HL-60 (cell line): ENCODE data around the gene CNFN.
"Not testable (repeated sequence)": the region's sequence is repeated elsewhere in the genome, so short reads cannot be mapped to it uniquely, and the experiment has no call there.

Source experiments
- DNase-seq, 2 experiments: peaks; one replicate each; pipeline ENCODE4 v3.0.0-alpha.2; 2010 to 2020; ENCODE audit warnings: low read depth in 1 of 2, low spot score in 1 of 2
- H3K27ac ChIP-seq: fragments of 250-450 bp; sonication (Bioruptor Pico); replicated peaks from 2 replicates; pipeline ENCODE4 v1.5.1; 2020; ENCODE audit warnings: mild to moderate bottlenecking, moderate library complexity
- H3K27me3 ChIP-seq: fragments of 250-450 bp; sonication (Bioruptor Pico); 2 replicates; pipeline ENCODE4 v1.5.1; 2021; ENCODE audit warnings: mild to moderate bottlenecking, moderate library complexity; ENCODE audit not compliant: insufficient read depth, poor library complexity, severe bottlenecking
- H3K4me3 ChIP-seq: replicated peaks from 2 replicates; pipeline ENCODE4 v1.5.1; 2011; ENCODE audit warnings: mild to moderate bottlenecking, control low read depth, low read length; ENCODE audit not compliant: insufficient read depth
- GABPA ChIP-seq: IDR thresholded peaks from 2 replicates; pipeline ENCODE4 v1.6.1; 2012; ENCODE audit warnings: low read depth
- POLR2AphosphoS5 ChIP-seq: IDR thresholded peaks from 2 replicates; pipeline ENCODE4 v1.6.1; 2012; ENCODE audit warnings: low read depth
- SPI1 ChIP-seq: IDR thresholded peaks from 2 replicates; pipeline ENCODE4 v1.6.1; 2012; ENCODE audit warnings: low read depth, mild to moderate bottlenecking, borderline replicate concordance
- TF ChIP-seq, protein P1 (sequence below): IDR thresholded peaks from 2 replicates; pipeline ENCODE4 v1.6.1; 2012; ENCODE audit warnings: low read depth; ENCODE audit not compliant: insufficient replicate concordance
- TF ChIP-seq, protein P2 (sequence below): IDR thresholded peaks from one replicate; pipeline ENCODE4 v1.5.1; 2011; ENCODE audit warnings: low read length, control low read depth, inconsistent platforms; ENCODE audit not compliant: insufficient read depth

The CNFN gene

DNA sequence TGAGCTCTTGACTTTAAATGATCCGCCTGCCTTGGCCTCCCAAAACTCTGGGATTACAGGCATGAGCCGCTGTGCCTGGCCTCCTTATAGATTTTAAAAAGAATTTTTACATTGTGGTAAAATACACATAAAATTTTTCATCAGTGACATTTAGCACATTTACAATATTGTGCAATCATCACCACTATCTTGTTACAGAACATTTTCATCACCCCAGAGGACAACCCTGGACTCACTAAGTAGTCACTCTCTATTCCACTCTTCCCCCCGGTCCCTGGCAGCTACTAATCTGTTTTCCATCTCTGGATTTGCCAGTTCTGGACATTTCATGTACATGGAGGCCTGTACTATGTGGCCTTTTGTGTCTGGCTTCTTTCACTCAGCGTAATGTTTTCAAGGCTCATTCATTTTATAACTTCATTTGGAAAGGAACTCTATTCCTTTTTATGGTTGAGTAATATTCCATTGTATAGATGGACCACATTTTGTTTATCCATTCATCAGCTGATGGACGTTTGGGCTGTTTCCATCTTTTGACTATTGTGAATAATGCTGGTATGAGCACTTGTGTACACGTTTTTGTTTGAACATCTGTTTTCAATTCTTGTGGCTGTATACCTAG lies 44.8 kb downstream of the CNFN start:
- TF ChIP-seq SPI1 (no peak), POLR2AphosphoS5 (no peak), GABPA (no peak)
- TF ChIP-seq, protein P1, sequence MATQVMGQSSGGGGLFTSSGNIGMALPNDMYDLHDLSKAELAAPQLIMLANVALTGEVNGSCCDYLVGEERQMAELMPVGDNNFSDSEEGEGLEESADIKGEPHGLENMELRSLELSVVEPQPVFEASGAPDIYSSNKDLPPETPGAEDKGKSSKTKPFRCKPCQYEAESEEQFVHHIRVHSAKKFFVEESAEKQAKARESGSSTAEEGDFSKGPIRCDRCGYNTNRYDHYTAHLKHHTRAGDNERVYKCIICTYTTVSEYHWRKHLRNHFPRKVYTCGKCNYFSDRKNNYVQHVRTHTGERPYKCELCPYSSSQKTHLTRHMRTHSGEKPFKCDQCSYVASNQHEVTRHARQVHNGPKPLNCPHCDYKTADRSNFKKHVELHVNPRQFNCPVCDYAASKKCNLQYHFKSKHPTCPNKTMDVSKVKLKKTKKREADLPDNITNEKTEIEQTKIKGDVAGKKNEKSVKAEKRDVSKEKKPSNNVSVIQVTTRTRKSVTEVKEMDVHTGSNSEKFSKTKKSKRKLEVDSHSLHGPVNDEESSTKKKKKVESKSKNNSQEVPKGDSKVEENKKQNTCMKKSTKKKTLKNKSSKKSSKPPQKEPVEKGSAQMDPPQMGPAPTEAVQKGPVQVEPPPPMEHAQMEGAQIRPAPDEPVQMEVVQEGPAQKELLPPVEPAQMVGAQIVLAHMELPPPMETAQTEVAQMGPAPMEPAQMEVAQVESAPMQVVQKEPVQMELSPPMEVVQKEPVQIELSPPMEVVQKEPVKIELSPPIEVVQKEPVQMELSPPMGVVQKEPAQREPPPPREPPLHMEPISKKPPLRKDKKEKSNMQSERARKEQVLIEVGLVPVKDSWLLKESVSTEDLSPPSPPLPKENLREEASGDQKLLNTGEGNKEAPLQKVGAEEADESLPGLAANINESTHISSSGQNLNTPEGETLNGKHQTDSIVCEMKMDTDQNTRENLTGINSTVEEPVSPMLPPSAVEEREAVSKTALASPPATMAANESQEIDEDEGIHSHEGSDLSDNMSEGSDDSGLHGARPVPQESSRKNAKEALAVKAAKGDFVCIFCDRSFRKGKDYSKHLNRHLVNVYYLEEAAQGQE: no peak
- TF ChIP-seq, protein P2, sequence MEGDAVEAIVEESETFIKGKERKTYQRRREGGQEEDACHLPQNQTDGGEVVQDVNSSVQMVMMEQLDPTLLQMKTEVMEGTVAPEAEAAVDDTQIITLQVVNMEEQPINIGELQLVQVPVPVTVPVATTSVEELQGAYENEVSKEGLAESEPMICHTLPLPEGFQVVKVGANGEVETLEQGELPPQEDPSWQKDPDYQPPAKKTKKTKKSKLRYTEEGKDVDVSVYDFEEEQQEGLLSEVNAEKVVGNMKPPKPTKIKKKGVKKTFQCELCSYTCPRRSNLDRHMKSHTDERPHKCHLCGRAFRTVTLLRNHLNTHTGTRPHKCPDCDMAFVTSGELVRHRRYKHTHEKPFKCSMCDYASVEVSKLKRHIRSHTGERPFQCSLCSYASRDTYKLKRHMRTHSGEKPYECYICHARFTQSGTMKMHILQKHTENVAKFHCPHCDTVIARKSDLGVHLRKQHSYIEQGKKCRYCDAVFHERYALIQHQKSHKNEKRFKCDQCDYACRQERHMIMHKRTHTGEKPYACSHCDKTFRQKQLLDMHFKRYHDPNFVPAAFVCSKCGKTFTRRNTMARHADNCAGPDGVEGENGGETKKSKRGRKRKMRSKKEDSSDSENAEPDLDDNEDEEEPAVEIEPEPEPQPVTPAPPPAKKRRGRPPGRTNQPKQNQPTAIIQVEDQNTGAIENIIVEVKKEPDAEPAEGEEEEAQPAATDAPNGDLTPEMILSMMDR: no peak
- DNase-seq: no peak
- Histone ChIP-seq H3K27ac (no peak overlapping the region), H3K27me3 (no peaks in the 10 kb centered on the region), H3K4me3 (no peak overlapping the region)

DNA sequence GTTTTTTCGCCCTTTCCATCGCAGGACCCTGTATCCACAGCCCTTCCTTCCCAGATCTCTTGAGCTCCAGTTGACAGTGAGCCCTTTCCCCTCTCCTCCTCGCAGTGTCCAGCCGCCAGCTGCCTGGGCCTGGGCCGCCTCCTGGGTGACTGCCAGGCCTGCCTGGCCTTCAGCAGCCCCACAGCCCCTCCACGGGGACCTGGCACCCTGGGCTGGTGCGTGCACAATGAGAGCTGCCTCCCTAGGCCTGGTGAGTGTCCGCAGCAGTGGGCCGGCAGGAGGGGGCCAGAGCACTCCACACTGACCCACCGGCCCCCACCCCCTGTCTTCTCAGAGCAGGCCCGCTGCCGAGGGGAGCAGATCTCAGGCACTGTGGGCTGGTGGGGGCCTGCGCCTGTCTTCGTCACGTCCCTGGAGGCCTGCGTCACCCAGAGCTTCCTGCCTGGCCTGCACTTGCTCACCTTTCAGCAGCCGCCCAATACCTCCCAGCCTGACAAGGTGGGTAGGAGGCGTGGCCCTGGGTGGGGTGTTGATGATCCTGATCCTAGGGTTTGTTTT lies 45.7 kb downstream of the CNFN start:
- Histone ChIP-seq H3K4me3 (no peak overlapping the region), H3K27ac (no peak overlapping the region), H3K27me3 (no peaks in the 10 kb centered on the region)
- DNase-seq: no peak
- no peak for TF ChIP-seq GABPA
- no peak for TF ChIP-seq SPI1
- TF ChIP-seq, protein P1: no peak
- TF ChIP-seq, protein P2: no peak
- no peak for TF ChIP-seq POLR2AphosphoS5

DNA sequence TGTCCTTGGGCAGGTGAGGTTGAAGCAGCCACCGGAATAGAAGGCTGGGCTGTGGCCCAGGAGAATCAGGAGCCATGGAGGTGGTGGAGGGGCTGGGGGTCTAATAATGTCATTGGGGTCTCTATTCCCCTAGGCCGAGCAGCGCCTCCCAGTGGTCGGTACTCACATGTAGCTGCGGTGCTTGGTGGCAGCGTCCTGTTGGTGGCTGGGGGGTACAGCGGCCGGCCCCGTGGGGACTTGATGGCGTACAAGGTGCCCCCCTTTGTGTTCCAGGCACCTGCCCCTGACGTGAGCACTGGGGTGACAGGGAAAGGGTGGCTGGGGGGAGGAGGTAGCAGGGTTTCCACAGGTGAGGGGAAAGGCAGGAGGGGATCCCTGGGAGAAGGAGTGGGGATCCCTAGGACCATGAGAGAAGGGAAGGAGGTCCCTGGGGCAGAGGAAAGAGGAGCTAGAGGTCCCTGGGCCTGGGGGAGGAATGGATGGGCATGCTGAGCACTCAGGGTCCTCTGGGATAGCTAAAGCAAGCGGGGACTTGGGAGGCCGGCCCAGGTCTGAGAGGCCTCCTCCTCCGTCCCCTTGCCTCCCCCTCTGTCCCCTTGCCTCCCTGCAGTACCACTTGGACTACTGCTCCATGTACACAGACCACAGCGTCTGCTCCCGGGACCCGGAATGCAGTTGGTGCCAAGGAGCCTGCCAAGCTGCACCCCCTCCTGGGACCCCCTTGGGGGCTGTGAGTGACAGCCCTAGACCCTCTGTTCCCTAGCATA lies 46.6 kb downstream of the CNFN start:
- H3K27me3 ChIP-seq: no peaks in the 10 kb centered on the region
- no peak overlapping the region for H3K4me3 ChIP-seq
- no peak for DNase-seq
- no peak overlapping the region for H3K27ac ChIP-seq
- TF ChIP-seq, protein P2: no peak
- TF ChIP-seq POLR2AphosphoS5 (no peak), SPI1 (no peak), GABPA (no peak)
- TF ChIP-seq, protein P1: no peak

DNA sequence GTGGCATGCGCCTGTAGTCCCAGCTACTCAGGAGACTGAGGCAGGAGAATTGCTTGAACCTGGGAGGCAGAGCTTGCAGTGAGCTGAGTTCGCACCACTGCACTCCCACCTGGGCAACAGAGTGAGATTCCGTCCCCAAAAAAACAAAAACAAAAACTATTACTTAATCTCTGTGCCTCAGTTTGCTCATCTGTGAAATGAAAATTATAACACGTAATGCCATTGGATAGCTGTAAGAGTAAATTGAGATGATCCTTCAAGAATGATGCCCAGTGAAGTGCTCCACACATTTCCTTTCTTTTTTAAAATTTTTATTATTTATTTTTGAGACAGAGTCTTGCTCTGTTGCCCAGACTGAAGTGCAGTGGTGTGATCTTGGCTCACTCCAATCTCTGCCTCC lies 50.2 kb downstream of the CNFN start:
- not testable (repeated sequence) for H3K27me3 ChIP-seq, H3K27ac ChIP-seq, H3K4me3 ChIP-seq, DNase-seq

DNA sequence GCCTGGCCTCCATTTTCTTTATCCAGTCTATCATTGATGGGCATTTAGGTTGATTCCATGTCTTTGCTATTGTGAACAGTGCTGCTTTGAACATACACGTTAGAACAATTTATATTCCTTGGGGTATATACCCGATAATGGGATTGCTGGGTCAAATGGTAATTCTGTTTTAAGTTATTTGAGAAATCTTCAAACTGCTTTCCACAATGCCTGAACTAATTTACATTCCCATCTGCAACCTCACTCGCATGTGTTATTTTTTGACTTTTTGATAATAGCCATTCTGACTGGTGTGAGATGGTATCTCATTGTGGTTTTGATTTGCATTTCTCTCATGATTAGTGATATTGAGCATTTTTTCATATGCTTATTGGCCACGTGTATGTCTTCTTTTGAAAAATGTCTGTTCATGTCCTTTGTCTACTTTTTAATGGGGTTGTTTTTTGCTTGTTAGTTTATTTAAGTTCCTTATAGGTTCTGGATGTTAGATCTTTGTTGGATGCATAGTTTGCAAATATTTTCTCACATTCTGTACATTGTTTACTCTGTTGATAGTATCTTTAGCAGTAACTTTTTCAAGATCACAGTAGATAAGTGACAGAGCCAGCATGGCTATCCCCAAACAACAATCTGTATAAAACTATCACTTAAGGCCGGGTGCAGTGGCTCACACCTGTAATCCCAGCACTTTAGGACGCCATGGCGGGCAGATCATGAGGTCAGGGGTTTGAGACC lies 50.8 kb downstream of the CNFN start:
- H3K4me3 ChIP-seq, DNase-seq, H3K27me3 ChIP-seq, H3K27ac ChIP-seq: not testable (repeated sequence)
